GM18526 (cell line): ENCODE results near the gene FBXO17.

Source experiments
- POLR2A ChIP-seq: IDR thresholded peaks from 3 replicates; pipeline ENCODE4 v1.6.1; 2011; ENCODE audit not compliant: insufficient read length; ENCODE audit errors: extremely low read depth

Gene FBXO17

DNA sequence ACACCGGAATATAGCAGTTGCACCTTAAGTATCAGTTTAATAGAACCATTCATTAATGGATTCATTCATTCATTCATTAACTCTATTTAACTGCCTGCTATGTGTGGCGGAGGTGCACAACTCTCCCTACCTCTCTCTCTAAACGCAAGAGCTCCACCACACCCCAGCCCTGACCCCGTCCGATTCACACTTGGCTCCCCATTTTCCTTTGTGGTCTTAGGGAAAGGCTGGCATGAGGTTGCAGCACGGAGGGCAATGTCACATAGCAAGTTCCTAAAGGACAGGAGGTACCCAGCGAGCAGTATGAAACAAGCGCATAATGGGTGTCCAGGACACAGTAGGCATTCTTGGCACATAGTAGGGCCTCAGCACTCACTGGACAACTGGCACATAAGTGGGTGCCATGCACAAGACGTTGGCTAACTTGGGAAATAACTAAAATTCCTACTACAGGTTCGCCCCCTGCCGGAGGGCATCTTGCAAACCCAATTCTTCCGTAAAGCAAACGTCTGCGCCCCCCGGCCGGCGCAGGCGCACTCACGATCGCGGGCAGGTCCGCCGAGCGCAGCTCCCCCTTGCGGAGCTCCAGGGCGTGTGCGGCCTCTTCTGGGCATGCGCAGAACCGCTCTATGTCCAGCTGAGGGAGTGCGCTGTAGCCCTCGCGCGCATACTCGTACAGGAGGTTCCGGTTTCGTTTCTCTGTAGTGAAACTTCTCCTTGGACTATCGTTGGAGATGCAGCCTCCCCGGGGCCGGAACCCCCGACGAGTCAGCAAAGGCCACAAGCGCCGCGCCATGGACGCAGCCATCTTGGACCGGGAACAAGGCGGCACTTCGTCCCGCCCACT is 45.4 kb downstream of the FBXO17 start, which contains the start of gene SARS2:
Gene SARS2, minus strand, starts transcription at position 835 of the 847 bp plus-strand sequence. Its CDS starts 27 bp downstream, at position 808.
- no peak for TF ChIP-seq POLR2A

DNA sequence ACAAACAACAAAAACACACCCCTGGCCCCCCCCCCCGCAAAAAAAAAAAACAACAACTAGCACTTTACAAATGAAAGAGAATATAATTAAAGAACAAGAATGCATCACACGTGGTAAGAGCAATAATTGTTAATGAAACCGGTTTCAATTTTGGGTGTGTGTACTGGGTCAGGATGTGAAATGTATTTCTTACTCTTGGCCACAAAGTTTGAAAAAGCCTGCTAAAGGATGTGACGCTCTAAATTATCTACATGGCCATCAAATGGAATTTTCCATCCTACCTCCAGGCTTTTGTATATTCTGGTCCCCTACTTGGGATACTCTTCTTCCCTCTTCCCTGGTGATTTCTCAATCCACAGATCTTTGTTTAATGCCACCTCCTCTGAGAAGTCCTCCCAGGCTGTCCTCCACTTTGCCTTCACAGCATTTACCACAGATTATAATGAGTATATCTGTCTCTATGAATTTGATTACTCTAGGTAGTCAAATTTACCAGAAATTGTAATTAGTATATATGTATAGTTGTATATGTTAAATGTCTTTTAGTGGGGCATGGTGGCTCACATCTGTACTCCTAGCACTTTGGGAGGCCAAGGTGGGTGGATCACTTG is 47.0 kb downstream of the FBXO17 start:
- no peak for TF ChIP-seq POLR2A

DNA sequence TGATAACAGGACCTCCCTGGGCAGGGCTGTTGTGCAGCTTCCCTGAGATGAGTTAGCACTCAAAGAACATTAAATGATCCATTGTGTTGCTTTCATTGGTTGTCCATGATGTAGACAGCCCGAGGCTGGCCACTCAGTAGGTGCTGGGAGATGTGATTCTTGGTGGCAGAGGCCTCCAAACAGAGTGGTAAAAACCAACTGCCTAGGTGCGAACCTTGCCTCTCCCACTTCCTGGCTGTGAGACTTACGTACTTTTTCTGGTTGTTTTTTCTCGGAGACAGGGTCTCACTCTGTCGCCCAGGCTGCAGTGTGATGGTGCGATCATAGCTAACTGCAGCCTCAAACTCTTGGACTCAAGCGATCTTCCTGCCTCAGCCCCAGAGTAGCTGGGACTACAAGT is 51.2 kb downstream of the FBXO17 start:
- TF ChIP-seq POLR2A, result no peak

DNA sequence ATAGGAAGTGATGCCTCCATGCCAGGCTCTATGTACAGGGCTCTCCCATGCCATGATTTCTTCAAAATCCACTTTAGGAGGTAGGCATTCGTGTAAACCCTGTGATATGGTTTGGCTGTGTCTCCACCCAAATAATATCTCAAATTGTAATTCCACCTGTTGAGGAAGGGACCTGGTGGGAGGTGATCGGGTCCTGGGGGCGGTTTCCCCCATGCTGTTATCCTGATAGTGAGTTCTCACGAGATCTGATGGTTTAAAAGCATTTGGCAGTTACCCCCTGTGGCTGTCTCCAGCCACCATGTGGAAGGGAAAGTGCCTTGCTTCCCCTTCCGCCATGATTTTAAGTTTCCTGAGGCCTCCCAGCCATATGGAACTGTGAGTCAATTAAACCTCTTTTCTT is 53.1 kb downstream of the FBXO17 start:
- no peak for TF ChIP-seq POLR2A

DNA sequence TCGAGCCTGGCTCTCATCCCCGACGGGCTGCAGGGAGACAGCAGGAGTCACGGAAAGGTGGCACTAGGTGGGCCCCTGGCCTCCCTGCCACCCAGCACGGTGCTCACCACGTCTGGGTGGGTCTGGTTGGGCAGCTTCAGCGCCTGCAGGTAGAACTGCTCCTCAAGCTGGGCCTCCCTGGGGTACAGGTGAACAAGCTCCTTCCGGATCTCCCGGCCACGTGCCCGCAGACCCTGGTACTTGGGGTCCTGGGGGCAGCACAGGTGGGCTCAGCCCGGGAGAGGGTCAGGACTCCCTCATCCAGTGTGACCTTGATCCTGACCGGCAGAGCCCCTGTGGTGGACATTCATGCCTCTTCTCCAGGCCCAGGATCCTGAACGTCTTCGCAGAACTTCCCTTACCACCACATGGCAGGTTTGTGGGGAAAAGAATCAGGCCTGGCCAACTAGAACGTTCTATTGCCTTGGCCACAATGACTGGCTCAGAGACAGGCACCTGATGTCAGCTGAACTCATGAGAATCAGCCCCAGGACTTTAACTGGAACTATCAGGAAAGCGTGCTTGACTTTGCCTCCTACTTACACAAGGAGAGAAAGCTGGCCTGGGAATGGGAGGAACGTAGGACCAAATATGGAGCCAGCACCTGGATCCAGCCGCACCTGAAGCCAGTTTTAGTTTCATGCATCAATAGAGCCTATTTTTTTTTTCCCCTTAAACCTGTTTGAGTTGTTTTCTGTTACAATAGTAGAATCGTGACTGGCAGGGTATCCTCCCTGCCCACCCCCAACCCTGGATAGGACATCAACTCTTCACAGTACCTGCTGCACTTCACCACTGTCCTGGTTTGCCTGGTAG is 53.9 kb downstream of the FBXO17 start:
- no peak for TF ChIP-seq POLR2A

DNA sequence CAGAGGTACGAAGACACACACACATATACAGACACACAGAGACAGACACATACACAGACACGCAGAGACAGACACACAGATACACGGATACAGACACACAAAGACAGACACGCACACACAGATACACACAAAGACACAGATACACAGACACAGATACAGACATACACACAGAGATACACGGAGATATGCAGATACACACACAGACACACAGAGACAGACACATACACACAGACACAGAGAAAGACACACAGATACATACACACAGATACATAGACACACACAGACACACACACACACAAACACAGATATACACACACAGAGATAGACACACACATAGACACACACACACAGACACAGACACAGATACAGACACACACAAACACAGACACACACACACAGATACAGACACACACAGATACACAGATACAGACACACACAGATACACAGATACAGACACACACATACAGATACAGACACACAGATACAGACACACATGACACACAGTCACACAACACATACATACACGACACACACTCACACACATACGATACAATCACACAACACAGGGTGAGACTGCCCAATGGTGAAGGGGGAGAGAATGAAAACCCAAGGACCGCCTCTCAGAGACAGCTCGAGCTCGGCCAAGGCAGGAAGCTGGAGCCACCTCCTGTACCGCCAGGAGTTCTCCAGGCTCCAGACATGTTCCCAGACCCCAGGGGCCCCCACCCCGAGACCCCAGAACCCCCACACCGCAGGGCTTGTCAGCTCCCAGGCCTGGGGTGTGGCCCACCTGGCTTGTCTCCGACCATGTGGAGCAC is 54.7 kb downstream of the FBXO17 start:
- TF ChIP-seq POLR2A, result no peak

DNA sequence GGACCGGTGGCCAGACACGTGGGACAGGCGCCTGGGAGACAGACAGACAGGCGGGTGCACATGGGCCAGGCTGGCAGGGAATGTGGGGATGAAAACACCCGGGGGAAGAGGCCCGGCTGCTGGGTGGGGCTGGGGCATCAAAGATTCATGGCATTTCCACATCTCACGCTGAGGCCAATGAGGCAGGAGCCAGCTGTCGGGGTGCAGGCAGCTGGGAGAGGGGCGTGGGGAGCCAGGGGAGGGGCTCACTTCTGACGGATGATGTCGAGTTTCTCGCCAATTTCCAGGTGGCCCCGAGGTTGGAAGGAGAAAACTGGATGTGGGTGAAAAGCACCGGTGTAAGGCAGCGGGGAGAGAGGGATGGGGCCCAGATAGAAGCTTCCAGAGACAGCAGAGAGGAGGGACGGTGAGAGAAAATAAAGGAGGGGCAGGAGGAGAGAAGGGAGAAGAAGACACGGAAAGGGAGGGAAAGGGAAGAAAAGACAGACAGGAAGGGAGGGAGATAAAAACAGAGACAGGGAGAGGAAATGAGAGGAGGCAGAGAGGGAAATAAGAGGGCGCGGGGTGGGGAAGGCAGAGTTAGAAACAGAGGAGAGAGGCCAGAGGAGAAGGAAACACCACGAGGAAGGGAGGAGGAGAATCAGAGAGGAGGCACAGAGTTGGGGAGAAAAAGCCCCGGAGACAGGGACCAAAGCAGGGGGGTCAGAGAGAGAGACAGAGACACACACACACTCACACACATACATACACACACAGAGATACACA is 55.5 kb downstream of the FBXO17 start:
- no peak for TF ChIP-seq POLR2A

DNA sequence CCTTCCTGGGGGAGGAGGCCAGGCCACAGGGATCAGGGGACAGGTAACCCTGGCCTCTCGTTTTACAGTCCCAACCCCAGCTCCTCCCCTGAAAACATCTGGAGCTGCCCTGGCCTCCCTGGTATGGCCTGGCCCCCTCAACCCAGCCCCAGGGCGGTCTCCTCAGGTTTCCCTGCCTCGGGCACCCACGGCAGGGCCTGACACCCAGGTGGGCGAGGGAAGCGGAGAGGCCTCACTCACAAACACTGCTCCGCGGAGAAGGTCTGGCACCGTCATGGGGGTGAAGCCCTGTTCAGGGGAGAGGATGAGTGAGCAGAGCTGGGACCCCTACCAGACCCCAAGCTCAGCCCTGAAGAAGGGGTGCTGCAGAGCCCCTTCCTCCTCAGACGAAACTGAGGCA is 57.0 kb downstream of the FBXO17 start:
- no peak for TF ChIP-seq POLR2A

DNA sequence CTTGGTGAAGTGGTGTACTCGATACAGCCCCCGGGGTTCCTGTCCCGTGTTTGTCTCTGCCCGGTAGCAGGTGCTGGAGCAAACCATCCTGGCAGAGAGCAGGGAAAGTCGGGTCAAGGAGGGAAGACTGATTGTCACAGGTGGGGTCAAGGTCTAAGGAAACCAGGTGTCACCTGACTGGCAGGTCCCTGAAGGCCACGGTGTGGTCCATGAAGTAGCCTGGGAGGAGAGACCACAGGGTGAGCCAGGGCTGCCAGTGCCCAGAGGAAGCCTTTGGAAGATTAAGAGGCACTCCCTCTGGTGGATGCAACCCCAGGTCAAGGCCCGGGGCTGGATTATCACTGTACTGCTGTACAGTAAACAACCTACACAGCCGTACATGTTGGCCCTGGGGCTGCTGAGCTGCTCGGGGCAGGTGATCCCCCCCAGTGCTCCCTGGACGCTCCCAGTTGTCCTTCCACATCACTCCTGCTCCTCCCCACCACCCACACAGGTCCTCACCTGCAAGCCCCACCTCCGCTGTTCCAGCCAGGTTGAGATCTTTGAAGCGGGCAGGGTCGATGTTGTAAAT is 57.5 kb downstream of the FBXO17 start:
- no peak for TF ChIP-seq POLR2A

DNA sequence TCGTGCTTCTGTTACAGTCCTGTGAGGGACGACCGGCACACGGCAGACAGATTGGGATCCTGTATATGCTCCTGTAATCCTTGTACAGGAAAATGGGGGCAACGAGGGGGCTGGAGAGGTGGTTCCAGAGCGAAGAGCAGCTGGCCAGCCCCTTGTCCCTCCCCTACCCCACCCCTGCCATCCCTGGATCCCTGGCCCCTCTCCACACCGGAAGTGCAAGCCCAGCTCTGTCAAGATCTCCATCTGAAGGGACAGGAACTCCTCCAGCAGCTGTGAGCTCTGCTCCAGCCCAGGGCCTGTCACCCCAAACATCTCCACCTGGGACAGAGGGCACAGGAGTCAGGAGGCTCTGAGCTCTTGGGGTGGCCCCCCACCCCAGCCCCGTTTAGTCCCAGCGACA is 58.0 kb downstream of the FBXO17 start:
- TF ChIP-seq POLR2A, result no peak

DNA sequence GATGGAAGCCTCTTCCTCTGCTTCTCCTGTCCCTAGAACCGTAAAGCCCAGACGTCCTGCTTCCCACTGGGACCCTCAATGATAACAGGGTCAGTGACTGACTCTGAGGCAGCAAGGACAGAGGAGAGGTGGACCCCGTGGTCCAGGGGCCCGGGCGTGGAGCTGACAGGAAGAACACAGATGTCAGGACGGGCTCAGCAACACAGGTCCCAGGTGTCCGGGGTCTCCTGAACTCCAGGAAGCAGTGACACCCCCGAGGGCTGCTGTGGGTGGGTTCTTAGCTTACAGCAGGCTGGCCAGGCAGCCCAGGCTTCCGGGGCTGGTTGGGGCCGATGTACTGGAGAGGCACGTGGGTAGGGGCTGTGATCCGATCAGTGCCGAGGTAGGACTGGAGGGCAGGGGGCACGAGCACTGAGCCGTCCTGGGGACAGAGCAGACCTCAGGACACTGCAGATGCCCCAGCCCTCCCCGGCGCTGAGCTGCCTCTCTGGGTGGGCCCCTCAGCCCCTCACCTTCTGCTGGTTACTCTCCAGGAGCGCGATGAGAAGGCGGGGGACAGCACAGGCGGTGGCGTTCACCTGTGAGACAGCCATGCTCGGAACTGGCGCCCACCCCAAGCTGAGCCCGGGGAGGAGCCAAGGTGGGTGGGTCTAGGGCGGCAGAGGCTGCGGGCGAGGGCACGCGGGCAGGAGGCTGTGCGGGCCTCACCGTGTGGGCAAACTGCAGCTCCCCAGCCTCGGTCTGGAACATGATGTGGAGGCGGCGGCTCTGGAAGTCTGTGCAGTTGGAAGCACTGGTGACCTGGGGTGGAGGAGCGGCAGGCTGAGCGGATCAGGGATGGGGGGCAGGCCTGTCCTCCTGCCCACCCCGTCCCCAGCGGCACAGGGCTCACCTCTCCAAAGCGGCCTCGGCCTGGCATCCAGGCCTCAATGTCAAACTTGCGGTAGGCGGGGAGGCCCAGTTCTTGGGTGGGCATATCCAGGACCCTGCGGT is 59.9 kb downstream of the FBXO17 start:
- TF ChIP-seq POLR2A, result no peak

DNA sequence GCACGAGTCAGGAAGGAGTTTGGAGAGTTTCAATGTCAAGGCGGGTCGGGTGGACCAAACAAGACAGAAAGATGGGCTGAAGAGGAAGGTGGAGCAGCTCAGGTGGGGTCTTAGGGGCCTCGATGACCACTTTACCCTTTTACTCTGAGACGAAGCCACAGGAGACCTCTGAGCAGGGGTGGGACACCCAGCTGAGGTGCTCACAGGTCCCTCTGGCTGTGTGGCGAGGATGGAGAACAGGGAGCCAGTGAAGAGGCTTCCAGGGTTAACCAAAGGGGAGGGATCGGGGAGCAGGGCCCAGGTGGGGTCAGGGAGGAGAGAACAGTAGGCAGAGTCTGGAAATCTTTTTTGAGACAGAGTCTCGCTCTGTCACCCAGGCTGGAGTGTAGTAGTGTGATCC is 61.6 kb downstream of the FBXO17 start:
- TF ChIP-seq POLR2A, result no peak

DNA sequence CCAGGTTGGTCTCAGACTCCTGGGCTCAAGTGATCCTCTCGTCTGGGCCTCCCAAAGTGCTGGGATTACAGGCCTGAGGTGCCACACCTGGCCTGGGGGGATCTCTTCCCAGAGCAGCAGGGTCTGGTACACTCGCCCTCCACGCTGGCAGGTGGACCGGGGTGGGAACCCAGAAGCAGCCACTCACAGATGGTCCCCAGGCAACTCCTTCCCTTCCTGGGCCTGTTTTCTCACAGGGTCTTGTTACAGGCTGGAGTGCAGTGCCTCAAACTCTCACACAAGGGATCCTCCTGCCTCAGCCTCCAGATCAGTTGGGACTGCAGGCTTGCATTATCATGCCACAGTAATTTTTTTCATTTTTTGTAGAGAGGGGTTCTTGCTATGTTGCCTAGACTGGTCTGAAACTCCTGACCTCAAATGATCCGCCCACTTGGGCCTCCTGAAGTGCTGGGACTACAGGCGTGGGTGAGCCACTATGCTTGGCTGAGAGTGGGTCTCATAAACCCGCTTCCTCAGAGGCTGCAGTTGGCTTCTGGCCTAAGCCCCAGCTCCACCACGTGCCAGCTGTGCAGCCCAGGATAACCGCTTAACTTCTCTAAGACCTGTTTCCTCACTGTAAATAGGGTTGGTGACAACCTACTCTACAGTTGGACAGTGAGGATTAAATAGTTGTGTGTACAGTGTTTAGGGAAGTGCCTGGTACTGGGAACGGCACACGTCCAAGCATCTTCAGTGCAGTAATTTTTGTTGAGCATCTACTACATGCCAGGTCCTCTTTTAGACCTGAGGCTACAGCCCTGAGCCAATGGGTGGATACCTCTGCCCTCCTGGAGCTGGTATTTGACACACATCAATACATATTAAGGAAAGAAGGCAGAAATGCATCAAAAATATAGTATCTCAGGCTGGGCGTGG is 62.7 kb downstream of the FBXO17 start:
- no peak for TF ChIP-seq POLR2A
